Smooth muscle cell (in vitro differentiated cells): Measurements from ENCODE around the gene ZNF618. TPM values are rescaled to one million over a fixed set of nuclear protein-coding genes. Genes with fewer than 3 reads are reported as not detected.

Source experiments
- DNase-seq: peaks from one replicate; lab custom pipeline; 2025; ENCODE audit not compliant: unreplicated experiment; lab: John Stamatoyannopoulos, UW
- H2AFZ ChIP-seq: fragments of 200-600 bp; sonication (generic); 2 replicates; pipeline ENCODE4 v1.6.0; 2016; ENCODE audit warnings: antibody characterized with exemption, low read depth, mild to moderate bottlenecking
- H3F3A ChIP-seq: fragments of 200-600 bp; sonication (generic); 2 replicates; pipeline ENCODE4 v1.6.0; 2017; ENCODE audit warnings: antibody characterized with exemption, low read depth
- H3K27ac ChIP-seq: fragments of 200-600 bp; sonication (generic); 2 replicates; pipeline ENCODE4 v1.5.1; 2016; ENCODE audit warnings: low read depth, mild to moderate bottlenecking
- H3K27me3 ChIP-seq: fragments of 200-600 bp; sonication (generic); 2 replicates; pipeline ENCODE4 v1.6.1; 2016; ENCODE audit warnings: low read depth, mild to moderate bottlenecking
- H3K36me3 ChIP-seq: fragments of 200-600 bp; sonication (generic); 2 replicates; pipeline ENCODE4 v1.5.1; 2016; ENCODE audit warnings: low read depth
- H3K4me1 ChIP-seq: fragments of 200-600 bp; sonication (generic); 2 replicates; pipeline ENCODE4 v1.5.1; 2016; ENCODE audit warnings: low read depth
- H3K4me2 ChIP-seq: fragments of 200-600 bp; sonication (generic); 2 replicates; pipeline ENCODE4 v1.6.0; 2016; ENCODE audit warnings: mild to moderate bottlenecking
- H3K4me3 ChIP-seq: fragments of 200-600 bp; sonication (generic); 2 replicates; pipeline ENCODE4 v1.5.1; 2016; ENCODE audit warnings: mild to moderate bottlenecking
- H3K79me2 ChIP-seq: fragments of 200-600 bp; sonication (generic); 2 replicates; pipeline ENCODE4 v1.6.0; 2016; ENCODE audit warnings: low read depth, mild to moderate bottlenecking
- H3K9ac ChIP-seq: fragments of 200-600 bp; sonication (generic); 2 replicates; pipeline ENCODE4 v1.6.0; 2016; ENCODE audit warnings: low read depth
- H3K9me3 ChIP-seq: fragments of 200-600 bp; sonication (generic); replicated peaks from 2 replicates; pipeline ENCODE4 v1.5.1; 2016; ENCODE audit warnings: low read depth
- H4K20me1 ChIP-seq: fragments of 200-600 bp; sonication (generic); 2 replicates; pipeline ENCODE4 v1.6.0; 2016; ENCODE audit warnings: low read depth
- CTCF ChIP-seq: fragments of 200-600 bp; sonication (generic); IDR thresholded peaks from 2 replicates; pipeline ENCODE4 v1.5.1; 2017; ENCODE audit warnings: borderline replicate concordance, mild to moderate bottlenecking, antibody characterized with exemption; ENCODE audit not compliant: insufficient read depth, poor library complexity, severe bottlenecking
- WGBS: methylation state at CpG from one replicate; pipeline ENCODE4 v1.1.7; 2016; ENCODE audit warnings: low lambda C conversion rate; 5-methylcytosine and 5-hydroxymethylcytosine counted together
- polyA plus RNA-seq: library from polyadenylated mRNA; unstranded; fragments of >200 nt; fragmentation: Nextera tagmentation; extraction: Ambion mirVana; gene quantifications from 2 replicates; pipeline ENCODE4 v1.2.1, GENCODE V29; 2016
- total RNA-seq: library from RNA; depleted of rRNA; stranded (reverse); fragments of >200 nt; gene quantifications from 2 replicates; pipeline ENCODE4 v1.2.3, GENCODE V29; 2014

The ZNF618 gene
- total and polyA plus RNA-seq, 2 experiments from 2014 or later, result 9.9 to 19.5 TPM

- H3F3A ChIP-seq, result no peaks in the 10 kb centered on the region
- no peak for TF ChIP-seq CTCF
- H4K20me1 ChIP-seq, result peaks cover under 1% of the 10 kb centered on the region
- peaks cover 3% of the 10 kb centered on the region for H3K36me3 ChIP-seq
- peaks cover 3% of the 10 kb centered on the region for H3K4me1 ChIP-seq
- no peak overlapping the region for H3K4me2 ChIP-seq
- no peaks in the 10 kb centered on the region for H3K79me2 ChIP-seq
- no peak overlapping the region for H2AFZ ChIP-seq
- H3K27ac ChIP-seq, result no peak overlapping the region
- 99% methylated on average over 4 of the region's 4 CpGs for WGBS
- no peak for DNase-seq
- H3K27me3 ChIP-seq, result no peaks in the 10 kb centered on the region
- H3K9ac ChIP-seq, result no peak overlapping the region
- no peak overlapping the region for H3K4me3 ChIP-seq
- H3K9me3 ChIP-seq, result no peaks in the 10 kb centered on the region
Measured at GRCh38 chr9:114034661-114035062, 158.6 kb downstream of the ZNF618 start.

GRCh38 chr9:114035221-114035844, 159.2 kb downstream of the ZNF618 start:
- Histone ChIP-seq H2AFZ (no peak overlapping the region), H4K20me1 (no peaks in the 10 kb centered on the region), H3K9me3 (no peaks in the 10 kb centered on the region), H3K36me3 (peaks cover 8% of the 10 kb centered on the region), H3K4me3 (no peak overlapping the region), H3K79me2 (no peaks in the 10 kb centered on the region), H3K4me1 (peaks cover 3% of the 10 kb centered on the region), H3F3A (no peaks in the 10 kb centered on the region), H3K4me2 (no peak overlapping the region), H3K9ac (no peak overlapping the region), H3K27me3 (no peaks in the 10 kb centered on the region), H3K27ac (no peak overlapping the region)
- no peak for DNase-seq
- TF ChIP-seq CTCF, result no peak
- 94% methylated on average over 17 of the region's 17 CpGs for WGBS

- Histone ChIP-seq H3K27me3 (no peaks in the 10 kb centered on the region), H3F3A (no peaks in the 10 kb centered on the region), H3K36me3 (peaks cover 8% of the 10 kb centered on the region), H3K79me2 (no peaks in the 10 kb centered on the region), H4K20me1 (no peaks in the 10 kb centered on the region), H3K4me1 (peaks cover 3% of the 10 kb centered on the region), H3K4me2 (no peak overlapping the region), H3K9ac (no peak overlapping the region), H2AFZ (no peak overlapping the region), H3K27ac (no peak overlapping the region), H3K4me3 (no peak overlapping the region), H3K9me3 (no peaks in the 10 kb centered on the region)
- TF ChIP-seq CTCF, result no peak
- DNase-seq, result no peak
- WGBS, result 97% methylated on average over 18 of the region's 18 CpGs
Measured at GRCh38 chr9:114035845-114036801, 160.0 kb downstream of the ZNF618 start.
